NCI-H1417 treated with DMSO at 0.1 percent for 48 hours (cell line): ENCODE results near the gene HTN3.
"Not testable (repeated sequence)": the region's sequence is repeated elsewhere in the genome, so short reads cannot be mapped to it uniquely, and the experiment has no call there.

Experiments
- DNase-seq: peaks from one replicate; lab custom pipeline; 2025; lab: John Stamatoyannopoulos, UW

Gene HTN3

GRCh38 chr4:70028159-70028558 is at the start of gene HTN3:
Gene HTN3, plus strand, starts transcription at chr4:70028459. Its CDS starts 2,282 bp downstream, at chr4:70030741.
- DNase-seq = not testable (repeated sequence)

DNA sequence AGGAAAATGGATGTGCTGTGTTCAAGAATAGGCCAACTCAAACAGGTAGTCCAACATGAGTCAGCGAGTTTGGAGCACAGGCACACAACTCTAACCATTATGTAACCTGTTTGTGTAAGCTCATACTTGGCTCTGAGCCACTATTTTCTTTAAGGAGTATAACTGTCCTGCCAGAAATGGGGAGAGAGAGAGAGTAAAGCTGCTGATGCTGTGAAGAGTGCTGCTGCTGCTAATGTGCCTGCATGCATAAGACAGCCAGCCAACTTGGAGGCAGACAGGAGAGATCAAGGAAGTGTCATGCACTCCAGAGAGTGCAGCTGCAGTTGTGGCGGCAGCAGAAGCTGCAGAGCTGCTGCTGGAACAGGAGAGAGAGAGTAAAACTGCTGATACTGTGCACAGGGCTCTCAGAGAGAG is 44.2 kb upstream of the HTN3 start:
- no peak for DNase-seq

GRCh38 chr4:69986663-69987062 is 41.6 kb upstream of the HTN3 start:
- DNase-seq = no peak

GRCh38 chr4:69991016-69991415 is 37.2 kb upstream of the HTN3 start:
- DNase-seq = no peak

- no peak for DNase-seq
Observed at GRCh38 chr4:69994782-69995181, 33.5 kb upstream of the HTN3 start.

- DNase-seq = no peak
Observed at GRCh38 chr4:69995526-69996016, 32.7 kb upstream of the HTN3 start, which contains the start of gene STATH. Gene STATH, plus strand, starts transcription at chr4:69995966. Its CDS starts 2,472 bp downstream, at chr4:69998438.

GRCh38 chr4:69999420-69999819 is 28.8 kb upstream of the HTN3 start:
- no peak for DNase-seq

- no peak for DNase-seq
Observed at GRCh38 chr4:70000711-70001110, 27.5 kb upstream of the HTN3 start.

GRCh38 chr4:70002507-70002906 is 25.8 kb upstream of the HTN3 start:
- no peak for DNase-seq

DNA sequence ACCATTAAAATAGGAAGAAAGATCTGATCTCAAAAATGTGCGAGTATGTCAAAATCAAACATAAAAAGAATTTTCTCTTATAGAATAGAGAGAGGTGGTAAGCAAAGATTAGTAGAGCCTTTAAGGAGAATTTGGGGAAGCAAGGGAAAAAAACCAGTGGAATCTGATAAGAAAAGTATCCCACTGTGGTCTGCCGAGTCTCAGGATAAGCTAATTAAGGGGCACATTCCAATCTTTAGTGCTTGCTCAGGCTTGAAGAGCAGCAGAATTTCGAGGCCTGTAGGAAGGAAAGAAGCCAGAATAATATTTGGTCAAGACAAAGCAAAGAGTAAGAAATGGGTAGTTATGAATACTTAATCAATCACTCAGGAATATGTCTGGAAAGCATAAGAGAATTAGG is 19.5 kb upstream of the HTN3 start:
- no peak for DNase-seq

GRCh38 chr4:70019006-70019405 is 9.3 kb upstream of the HTN3 start:
- not testable (repeated sequence) for DNase-seq

- DNase-seq = no peak
Observed at GRCh38 chr4:70023218-70023617, 5.0 kb upstream of the HTN3 start.

DNA sequence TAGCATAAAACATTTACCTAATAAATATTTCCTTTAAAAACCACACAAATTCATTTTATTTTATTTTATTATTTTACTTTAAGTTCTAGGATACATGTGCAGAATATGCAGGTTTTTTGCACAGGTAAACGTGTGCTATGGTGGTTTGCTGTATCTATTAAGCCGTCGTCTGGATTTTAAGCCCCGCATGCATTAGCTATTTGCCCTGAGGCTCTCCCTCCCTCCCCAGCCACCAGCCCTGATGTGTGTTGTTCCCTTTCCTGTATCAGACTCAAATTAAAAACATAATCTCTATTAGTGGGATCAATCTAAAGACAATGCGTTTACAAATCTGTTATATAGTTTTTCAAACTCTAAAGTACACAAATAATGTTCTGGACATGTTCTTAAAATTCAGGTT is 1.2 kb upstream of the HTN3 start:
- no peak for DNase-seq

DNA sequence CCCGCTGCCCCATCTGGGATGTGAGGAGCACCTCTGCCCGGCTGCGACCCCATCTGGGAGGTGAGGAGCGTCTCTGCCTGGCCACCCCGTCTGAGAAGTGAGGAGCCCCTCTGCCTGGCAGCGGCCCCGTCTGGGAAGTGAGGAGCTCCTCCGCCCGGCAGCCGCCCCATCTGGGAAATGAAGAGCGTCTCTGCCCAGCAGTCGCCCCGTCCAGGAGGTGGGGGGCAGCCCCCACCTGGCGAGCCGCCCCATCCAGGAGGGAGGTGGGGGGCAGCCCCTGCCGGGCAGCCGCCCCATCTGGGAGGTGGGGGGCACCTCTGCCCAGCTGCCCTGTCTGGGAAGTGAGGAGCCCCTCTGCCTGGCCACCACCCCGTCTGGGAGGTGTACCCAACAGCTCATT is 9.3 kb downstream of the HTN3 start:
- not testable (repeated sequence) for DNase-seq

DNA sequence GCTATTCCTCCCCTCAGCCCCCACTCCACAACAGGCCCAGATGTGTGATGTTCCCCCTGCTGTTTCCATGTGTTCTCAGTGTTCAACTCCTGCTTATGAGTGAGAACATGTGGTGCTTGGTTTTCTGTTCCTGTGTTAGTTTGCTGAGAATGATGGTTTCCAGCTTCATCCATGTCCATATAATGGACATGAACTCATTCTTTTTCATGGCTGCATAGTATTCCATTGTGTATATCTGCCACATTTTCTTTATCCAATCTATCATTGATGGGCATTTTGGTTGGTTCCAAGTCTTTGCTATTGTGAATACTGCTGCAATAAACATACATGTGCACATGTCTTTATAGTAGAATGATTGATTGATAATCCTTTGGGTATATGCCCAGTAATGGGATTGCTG is 11.7 kb downstream of the HTN3 start:
- not testable (repeated sequence) for DNase-seq

DNA sequence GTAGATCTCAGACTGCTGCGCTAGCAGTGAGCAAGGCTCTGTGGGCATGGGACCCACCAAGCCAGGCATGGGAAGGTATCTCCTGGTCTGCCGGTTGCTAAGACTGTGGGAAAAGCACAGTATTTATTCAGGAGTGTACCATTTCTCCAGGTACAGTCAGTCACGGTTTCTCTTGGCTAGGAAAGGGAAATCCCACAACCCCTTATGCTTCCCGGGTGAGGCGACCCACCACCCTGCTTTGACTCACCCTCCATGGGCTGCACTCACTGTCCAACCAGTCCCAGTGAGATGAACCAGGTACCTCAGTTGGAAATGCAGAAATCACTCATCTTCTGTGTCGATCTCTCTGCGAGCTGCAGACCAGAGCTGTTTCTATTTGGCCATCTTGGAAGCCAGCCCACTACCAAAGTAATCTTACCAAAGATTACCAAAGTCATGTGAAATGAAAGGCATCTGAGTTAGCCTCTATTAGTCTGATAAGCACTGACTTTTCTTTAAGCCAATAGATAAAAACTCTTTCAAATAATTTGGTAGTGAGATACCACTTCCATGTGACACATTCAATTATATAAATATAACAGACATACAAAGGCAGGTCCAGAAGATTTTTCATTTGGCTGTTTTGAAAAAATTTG is 13.5 kb downstream of the HTN3 start:
- DNase-seq = no peak

GRCh38 chr4:70050138-70050537 is 21.9 kb downstream of the HTN3 start, which contains the start of gene HTN1:
Gene HTN1, plus strand, starts transcription at chr4:70050438. Its CDS starts 2,639 bp downstream, at chr4:70053077.
- not testable (repeated sequence) for DNase-seq

DNA sequence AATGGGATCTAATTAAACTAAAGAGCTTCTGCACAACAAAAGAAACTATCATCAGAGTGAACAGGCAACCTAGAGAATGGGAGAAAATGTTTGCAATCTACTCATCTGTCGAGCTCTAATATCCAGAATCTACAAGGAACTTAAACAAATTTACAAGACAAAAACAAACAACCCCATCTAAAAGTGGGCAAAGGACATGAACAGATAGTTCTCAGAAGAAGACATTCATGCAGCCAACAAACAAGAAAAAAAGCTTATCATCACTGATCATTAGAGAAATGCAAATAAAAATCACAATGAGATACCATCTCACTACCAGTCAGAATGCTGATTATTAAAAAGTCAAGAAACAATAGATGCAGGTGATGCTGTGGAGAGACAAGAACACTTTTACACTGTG is 28.3 kb downstream of the HTN3 start:
- not testable (repeated sequence) for DNase-seq

- DNase-seq = no peak
Observed at GRCh38 chr4:70057651-70058050, 29.4 kb downstream of the HTN3 start.

DNA sequence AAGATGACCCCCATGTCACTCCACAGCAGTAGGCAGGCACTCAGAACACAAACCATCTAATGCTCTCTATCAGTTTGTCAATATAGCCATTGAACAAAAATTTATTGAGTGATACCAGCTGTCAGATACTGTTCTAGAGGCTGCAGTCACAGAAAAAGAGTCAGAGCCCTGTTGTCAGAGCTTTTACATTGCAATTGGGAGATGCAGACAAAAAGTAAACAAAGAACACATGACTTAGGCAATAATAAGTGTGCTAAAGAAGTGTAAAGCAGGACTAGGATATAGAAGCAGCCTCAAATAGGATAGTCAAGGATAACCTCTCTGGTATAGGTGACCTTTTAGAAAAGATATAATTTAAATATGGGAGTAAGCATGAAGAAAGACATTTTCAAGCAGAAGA is 30.9 kb downstream of the HTN3 start:
- no peak for DNase-seq

- no peak for DNase-seq
Observed at GRCh38 chr4:70062000-70062399, 33.7 kb downstream of the HTN3 start.

GRCh38 chr4:70080205-70080604 is 51.9 kb downstream of the HTN3 start:
- DNase-seq = no peak
